ENCODE results near the gene GOLGA3.
"Not testable (repeated sequence)": the region's sequence is repeated elsewhere in the genome, so short reads cannot be mapped to it uniquely, and the experiment has no call there.

The GOLGA3 gene

GRCh38 chr12:132814232-132814631, 14.4 kb downstream of the GOLGA3 start:
- DNase-seq = no peak

- no peak for DNase-seq
Observed at GRCh38 chr12:132813443-132813842, 15.2 kb downstream of the GOLGA3 start.

- no peak for DNase-seq
Observed at GRCh38 chr12:132812631-132813305, 15.9 kb downstream of the GOLGA3 start.

- not testable (repeated sequence) for DNase-seq
Observed at GRCh38 chr12:132809391-132809790, 19.3 kb downstream of the GOLGA3 start.

- DNase-seq = no peak
Observed at GRCh38 chr12:132807295-132808092, 21.2 kb downstream of the GOLGA3 start.

- DNase-seq = no peak
Observed at GRCh38 chr12:132806857-132807256, 21.8 kb downstream of the GOLGA3 start.

- no peak for DNase-seq
Observed at GRCh38 chr12:132804426-132804861, 24.2 kb downstream of the GOLGA3 start.

- peak in 1 of 14 donors; percentile 9 for DNase-seq
Observed at GRCh38 chr12:132803888-132804287, 24.8 kb downstream of the GOLGA3 start.

- DNase-seq = no peak
Observed at GRCh38 chr12:132803125-132803524, 25.5 kb downstream of the GOLGA3 start.

GRCh38 chr12:132801741-132802140, 26.9 kb downstream of the GOLGA3 start:
- DNase-seq = no peak

- no peak for DNase-seq
Observed at GRCh38 chr12:132798836-132799235, 29.8 kb downstream of the GOLGA3 start.

GRCh38 chr12:132797820-132798570, 30.7 kb downstream of the GOLGA3 start:
- no peak for DNase-seq

- DNase-seq = no peak
Observed at GRCh38 chr12:132795847-132796246, 32.8 kb downstream of the GOLGA3 start.

GRCh38 chr12:132791940-132792339, 36.7 kb downstream of the GOLGA3 start:
- DNase-seq = not testable (repeated sequence)

GRCh38 chr12:132789099-132789471, 39.6 kb downstream of the GOLGA3 start:
- no peak for DNase-seq

- DNase-seq = no peak
Observed at GRCh38 chr12:132788375-132789098, 40.1 kb downstream of the GOLGA3 start.

GRCh38 chr12:132787877-132788276, 40.8 kb downstream of the GOLGA3 start:
- DNase-seq = no peak

- DNase-seq = no peak
Observed at GRCh38 chr12:132786192-132786591, 42.5 kb downstream of the GOLGA3 start.

GRCh38 chr12:132784580-132784979, 44.1 kb downstream of the GOLGA3 start:
- no peak for DNase-seq

- DNase-seq = peak in 9 of 14 donors; percentile 9 to 66 (median 39)
Observed at GRCh38 chr12:132783917-132784531, 44.6 kb downstream of the GOLGA3 start.

GRCh38 chr12:132781938-132782337, 46.7 kb downstream of the GOLGA3 start:
- DNase-seq = no peak

GRCh38 chr12:132779781-132780353, 48.8 kb downstream of the GOLGA3 start:
- DNase-seq = no peak

All from C1 segment of cervical spinal cord (tissue), 14 donors.